Right lobe of liver (tissue), 6 donors: ENCODE measurements around the gene VARS1. TPM values are rescaled to one million over a fixed set of nuclear protein-coding genes. Genes with fewer than 3 reads are reported as not detected.
A peak's percentile ranks its signal among the peaks of the same experiment; 100 is the strongest.

Experiments used
- ATAC-seq, 4 donors: fragments of 200-7000 bp; cut with Tn5 transposase; one replicate each; pipeline ENCODE4 v1.9.1; 2020; ENCODE audit warnings: mild to moderate bottlenecking in 4 of 4, moderate library complexity in 4 of 4
- DNase-seq, 3 donors: peaks; one replicate each; pipeline ENCODE4 v3.0.0-alpha.2; 2020
- H3K27ac ChIP-seq, 3 donors: fragments of 200-600 bp; one replicate each; pipeline ENCODE4 v1.8.0; 2022
- H3K27me3 ChIP-seq, 2 donors: fragments of 200-600 bp; one replicate each; pipeline ENCODE4 v1.8.0; 2022
- H3K36me3 ChIP-seq, 4 donors: fragments of 200-600 bp; sonication (generic) in 1 of 4; one replicate each; pipeline versions ENCODE4 v1.5.1 to v1.8.0; 2017 to 2022; ENCODE audit warnings: control low read depth in 1 of 4
- H3K4me1 ChIP-seq, 4 donors: fragments of 200-600 bp; sonication (generic) in 1 of 4; one replicate each; pipeline versions ENCODE4 v1.5.1 to v1.8.0; 2017 to 2022; ENCODE audit warnings: control low read depth in 1 of 4
- H3K4me3 ChIP-seq, 3 donors: fragments of 200-600 bp; one replicate each; pipeline ENCODE4 v1.8.0; 2022
- H3K9me3 ChIP-seq, 4 donors: fragments of 200-600 bp; sonication (generic) in 1 of 4; one replicate each; pipeline versions ENCODE4 v1.5.1 to v1.8.0; 2017 to 2022; ENCODE audit warnings: control low read depth in 1 of 4
- CTCF ChIP-seq, 4 donors: fragments of 200-600 bp in 3 of 4; fragments of 450-650 bp in 1 of 4; IDR thresholded peaks; one replicate each; pipeline versions ENCODE4 v1.5.1 to v1.8.0; 2016 to 2022; ENCODE audit warnings: antibody characterized with exemption in 4 of 4, mild to moderate bottlenecking in 2 of 4
- POLR2A ChIP-seq: fragments of 450-650 bp; IDR thresholded peaks from one replicate; pipeline ENCODE4 v1.6.1; 2017; ENCODE audit warnings: antibody characterized with exemption, mild to moderate bottlenecking
- WGBS: methylation state at CpG from one replicate; pipeline ENCODE4 v1.1.6; 2018; ENCODE audit warnings: low coverage, low lambda C conversion rate; ENCODE audit not compliant: insufficient coverage; ENCODE audit errors: missing lambda C conversion rate; 5-methylcytosine and 5-hydroxymethylcytosine counted together
- intact Hi-C, 2 donors: fragments of 100-400 bp; cut with DNase I; formaldehyde crosslinking; loops; one replicate each; pipeline versions ENCODE4 v1.11.2 to v1.14.1; 2022
- total RNA-seq, 6 experiments: library from RNA; depleted of rRNA in 2 of 6; stranded (reverse); fragments of >200 nt in 2 of 6; fragmentation: NEBNext Ultra II Directional in 3 of 6; extraction: Animal tissue kit (Norgen Biotek cat#: 25700) in 3 of 6; gene quantifications; one replicate each; pipeline versions ENCODE4 v1.1.0 to v1.2.4, GENCODE V29; 2016 to 2023
- donor health status: DM: no; HTN: yes; CAD: no.
- donor health status: DM: no; HTN: no; CAD: no.
- donor health status: DM: no; HTN: no; CAD: no.
- donor health status: DM: no; HTN: yes; CAD: no.
- donor health status: DM: no; HTN: yes; CAD: no.

VARS1 gene
- total RNA-seq, 6 experiments from 2014 or later = 31.0 to 58.1 (median 41.0) TPM

GRCh38 chr6:31768363-31769257 lies 26.9 kb downstream of the VARS1 start:
- H3K36me3 ChIP-seq = no peaks in the 10 kb centered on the region
- no peak overlapping the region for H3K4me3 ChIP-seq
- H3K9me3 ChIP-seq = no peaks in the 10 kb centered on the region
- intact Hi-C loops = loop anchor here (10.0 kb wide), 2 partner anchors 54 to 84 kb away; partner anchors contain the start of genes LY6G5C (in 2 of the 2) and LY6G6D (in 1 of the 2)
- no peak for TF ChIP-seq POLR2A
- TF ChIP-seq CTCF (IDR thresholded peaks at IDR 0.05) = no peak
- H3K27ac ChIP-seq = no peak overlapping the region
- no peaks in the 10 kb centered on the region for H3K27me3 ChIP-seq
- ATAC-seq (peak in 2 of 4 donors; percentile 6 to 17), DNase-seq (no peak)
- H3K4me1 ChIP-seq = peaks cover 0 to 5% (median 0%) of the 10 kb centered on the region in 4 donors
- 72% methylated on average over 15 of the region's 18 CpGs for WGBS

DNA sequence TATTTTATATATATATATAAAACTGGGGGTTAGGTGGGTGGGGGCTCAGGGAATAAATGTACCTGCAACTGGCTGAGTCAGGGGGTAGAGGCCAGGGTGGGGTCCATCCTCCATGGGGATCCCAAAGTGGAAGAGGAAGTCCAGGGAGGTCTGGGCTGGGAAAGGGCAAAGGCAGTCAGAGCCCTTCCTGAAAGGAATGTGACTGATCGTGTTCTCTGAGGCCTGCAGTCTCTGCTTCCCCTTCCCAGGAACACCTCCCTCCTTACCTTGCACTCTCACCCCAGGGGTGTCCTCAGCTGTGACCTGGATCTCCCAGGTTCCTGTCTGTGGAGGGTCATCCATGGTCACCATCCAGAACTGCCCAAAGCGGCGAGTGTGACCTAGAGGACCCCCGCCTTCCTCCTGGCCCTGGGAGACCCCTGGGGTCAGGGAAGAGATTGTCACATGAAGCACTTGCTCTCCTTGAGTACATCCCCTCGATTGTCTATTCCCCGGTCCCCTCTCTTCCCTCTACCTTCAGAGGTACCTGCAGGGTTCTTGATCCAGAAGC lies 28.4 kb downstream of the VARS1 start:
- Histone ChIP-seq H3K4me1 (no peaks in the 10 kb centered on the region), H3K27ac (no peak overlapping the region), H3K4me3 (no peak overlapping the region), H3K27me3 (no peaks in the 10 kb centered on the region), H3K9me3 (no peaks in the 10 kb centered on the region), H3K36me3 (no peaks in the 10 kb centered on the region)
- no peak for ATAC-seq
- WGBS = 71% methylated on average over 3 of the region's 6 CpGs
- no peak for DNase-seq
- intact Hi-C loops = loop anchor here (10.0 kb wide), 2 partner anchors 52 to 82 kb away; partner anchors contain the start of genes LY6G5C (in 2 of the 2) and LY6G6D (in 1 of the 2)
- TF ChIP-seq CTCF (IDR thresholded peaks at IDR 0.05) (no peak), POLR2A (no peak)

DNA sequence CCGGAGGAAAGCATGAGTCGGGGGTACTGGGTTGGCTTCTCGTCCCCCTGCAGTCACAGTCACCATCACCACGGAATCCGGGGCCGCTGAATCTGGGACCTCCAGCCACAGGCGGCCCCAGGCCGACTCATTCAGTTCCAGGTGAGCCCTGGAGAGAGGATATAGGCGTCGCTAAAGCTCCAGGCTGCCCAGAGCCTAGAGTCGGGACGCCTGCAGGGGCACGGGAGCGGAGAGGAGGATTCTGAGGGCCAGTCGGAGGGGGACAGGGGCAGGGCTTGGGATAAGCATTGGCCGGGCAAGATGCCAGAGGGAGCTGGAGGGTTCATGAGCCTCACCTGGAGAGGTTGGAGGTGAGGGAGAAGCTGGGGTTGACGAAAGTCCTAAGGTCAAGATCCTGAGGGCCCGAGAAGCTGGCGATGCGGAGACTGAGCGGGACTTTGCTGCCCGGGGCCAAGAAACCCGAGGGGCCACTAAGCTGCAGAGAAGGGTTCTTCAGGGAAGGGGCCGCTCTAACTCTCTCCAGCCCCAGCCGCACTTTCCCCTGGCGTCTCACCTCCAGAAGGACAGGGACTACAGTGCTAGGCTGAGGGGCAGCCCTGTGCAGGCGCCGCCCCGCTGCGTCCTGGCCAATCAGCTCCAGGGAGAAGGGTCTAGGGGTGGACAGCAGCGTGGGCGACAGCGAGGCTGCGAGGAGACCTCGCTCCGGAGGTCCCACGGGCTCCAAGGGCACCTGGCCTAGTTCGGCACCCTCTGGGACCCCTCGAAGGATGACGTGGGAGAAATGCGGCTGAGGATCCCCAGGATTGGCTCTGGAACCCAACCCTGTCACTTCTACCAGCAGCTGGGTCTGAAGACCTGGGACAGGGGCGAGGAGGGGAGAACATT lies 29.4 kb downstream of the VARS1 start:
- Histone ChIP-seq H3K4me3 (no peak overlapping the region), H3K4me1 (no peaks in the 10 kb centered on the region), H3K9me3 (no peaks in the 10 kb centered on the region), H3K27me3 (no peaks in the 10 kb centered on the region), H3K27ac (no peak overlapping the region), H3K36me3 (no peaks in the 10 kb centered on the region)
- no peak for TF ChIP-seq POLR2A
- no peak for TF ChIP-seq CTCF (IDR thresholded peaks at IDR 0.05)
- intact Hi-C loops = loop anchor here (10.0 kb wide), 2 partner anchors 51 to 81 kb away; partner anchors contain the start of genes LY6G5C (in 2 of the 2) and LY6G6D (in 1 of the 2)
- 76% methylated on average over 18 of the region's 42 CpGs for WGBS
- ATAC-seq (peak in 1 of 4 donors; percentile 7), DNase-seq (no peak)

- DNase-seq (no peak), ATAC-seq (no peak)
- TF ChIP-seq POLR2A = no peak
- TF ChIP-seq CTCF (IDR thresholded peaks at IDR 0.05) = no peak
- Histone ChIP-seq H3K4me3 (no peak overlapping the region), H3K9me3 (no peaks in the 10 kb centered on the region), H3K27me3 (no peaks in the 10 kb centered on the region), H3K4me1 (no peaks in the 10 kb centered on the region), H3K27ac (no peak overlapping the region), H3K36me3 (no peaks in the 10 kb centered on the region)
- intact Hi-C loops = loop anchor here (10.0 kb wide), 2 partner anchors 51 to 81 kb away; partner anchors contain the start of genes LY6G5C (in 2 of the 2) and LY6G6D (in 1 of the 2)
- WGBS = 80% methylated on average over 1 of the region's 9 CpGs
Measured at GRCh38 chr6:31765559-31765909, 30.0 kb downstream of the VARS1 start.
